GM11168 (cell line): Measurements from ENCODE around the gene CDH6.

Experiments used
- in situ Hi-C: fragments of 300-500 bp; cut with MboI; formaldehyde crosslinking; loops from one replicate; pipeline ENCODE4 v1.12.0; 2022; ENCODE audit warnings: low sequenced_read_pairs; ENCODE audit not compliant: unreplicated experiment

Gene CDH6

DNA sequence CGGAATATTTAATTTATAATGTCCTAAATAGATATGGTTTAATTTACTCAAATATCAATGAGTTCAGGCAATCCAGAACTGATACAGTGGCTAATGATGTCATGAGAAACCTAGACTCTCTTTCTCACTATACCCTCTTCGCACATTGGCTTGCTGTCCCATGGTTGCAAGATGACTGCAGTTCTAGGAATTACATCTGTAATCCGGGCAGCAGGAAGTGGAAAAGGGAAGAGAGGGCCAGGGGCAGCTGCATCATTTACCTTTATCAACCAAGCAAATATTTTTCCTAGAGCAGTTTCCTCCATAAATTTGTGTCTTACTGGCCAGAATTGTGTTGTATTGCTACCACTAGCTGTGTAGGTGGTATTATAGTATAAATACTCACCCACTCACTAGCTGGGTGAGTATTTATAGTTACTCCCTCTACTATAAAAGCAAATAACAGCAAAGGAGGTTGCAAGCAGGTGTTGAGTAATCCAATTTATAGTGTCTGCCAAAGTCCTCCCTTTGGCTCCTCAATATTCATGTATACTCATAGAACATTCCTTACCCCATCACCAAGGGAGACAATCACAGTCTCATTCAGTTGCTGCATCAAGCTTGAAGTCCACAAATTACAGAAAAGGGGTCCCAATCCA lies 169.6 kb downstream of the CDH6 start:
- in situ Hi-C loops: no loop called here

DNA sequence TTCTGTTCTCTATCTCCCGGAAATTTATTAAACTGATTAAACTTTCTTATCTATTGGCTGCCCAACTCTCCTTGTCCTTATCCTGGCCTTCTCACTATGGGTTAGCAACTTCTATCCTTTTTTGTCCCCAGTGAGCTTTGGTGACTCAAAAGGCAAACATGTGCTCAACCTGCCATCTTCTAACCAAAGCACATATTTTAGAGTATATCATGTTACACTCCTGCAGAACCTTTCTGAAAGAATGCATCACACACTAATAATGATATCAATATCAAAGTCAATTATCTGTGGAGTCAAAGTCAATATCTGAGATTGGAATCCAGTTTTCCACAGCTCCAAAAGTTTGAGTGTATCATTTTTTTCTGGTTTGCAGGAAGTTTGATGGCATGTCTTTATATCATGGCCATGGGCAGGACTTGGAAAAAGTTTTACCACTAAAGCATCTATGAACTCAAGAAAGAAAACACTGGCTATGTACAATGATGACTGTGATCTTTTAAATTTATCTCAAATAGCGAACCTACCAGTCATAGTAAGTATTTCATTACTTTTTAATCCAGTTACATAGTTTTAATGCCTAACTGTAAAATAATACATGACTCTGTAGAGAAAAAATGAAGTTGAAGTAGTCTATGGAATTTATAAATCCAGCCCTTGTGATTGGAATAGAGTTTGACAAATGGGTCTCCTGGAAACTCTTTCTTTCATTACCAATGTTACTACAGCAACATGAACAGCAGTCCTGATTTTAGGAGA lies 171.6 kb downstream of the CDH6 start:
- in situ Hi-C loops: no loop called here

DNA sequence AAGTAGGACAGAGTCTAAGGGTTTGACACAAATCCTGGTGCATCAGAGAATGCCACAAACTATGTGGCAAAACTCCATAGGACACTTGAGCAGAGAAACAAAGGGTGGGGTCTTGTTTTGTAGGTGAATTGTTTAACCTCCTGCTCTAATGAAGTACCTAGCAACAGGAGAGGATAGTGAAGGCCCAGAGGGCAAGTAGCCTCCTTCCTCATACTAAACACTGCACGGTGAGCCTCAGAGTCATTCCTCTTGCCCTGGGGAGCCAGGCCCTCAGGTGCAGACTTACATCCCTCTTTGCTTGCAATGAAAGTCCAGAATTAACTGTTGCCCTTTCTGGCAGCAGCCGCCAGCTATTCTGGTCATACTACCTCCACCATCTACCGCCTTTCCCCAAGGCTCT lies 172.3 kb downstream of the CDH6 start:
- in situ Hi-C loops: no loop called here

DNA sequence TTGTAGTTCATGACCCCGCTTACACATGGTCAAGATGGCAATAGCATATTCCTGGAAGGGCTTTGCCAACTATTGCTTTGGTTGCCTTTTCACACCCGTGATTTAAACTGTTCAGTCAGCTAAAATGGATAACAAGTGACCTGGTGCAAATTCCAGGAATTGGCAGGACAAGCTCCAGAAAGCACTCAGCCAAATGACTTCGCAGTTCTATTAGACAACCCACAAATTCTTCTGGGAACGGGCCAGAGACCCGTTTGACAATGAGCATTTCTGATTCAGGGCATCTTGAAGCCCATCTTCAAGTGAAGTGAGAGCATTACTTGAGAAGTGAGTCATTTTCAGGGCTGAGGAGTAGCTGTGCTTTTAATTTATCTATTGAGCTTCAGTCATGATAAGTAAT lies 173.5 kb downstream of the CDH6 start:
- in situ Hi-C loops: no loop called here

DNA sequence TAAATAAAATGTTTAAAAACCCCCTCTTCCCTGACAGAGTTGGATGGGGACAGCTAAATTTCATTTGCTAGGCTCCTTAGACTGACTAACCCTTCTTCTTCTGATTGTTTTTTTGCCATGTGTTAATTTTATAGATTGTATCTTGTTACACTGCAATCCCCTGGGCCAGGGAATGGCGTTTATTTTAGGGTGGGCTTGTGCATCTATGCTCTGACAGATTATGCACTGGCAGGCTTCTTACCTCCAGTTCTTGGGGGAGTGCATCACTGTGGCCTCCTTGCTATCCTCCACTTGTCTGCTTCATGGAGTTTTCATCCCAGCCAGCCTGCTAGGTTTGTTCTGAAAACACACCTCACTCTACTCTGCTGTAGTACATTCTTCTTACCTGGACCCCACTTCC lies 178.6 kb downstream of the CDH6 start:
- in situ Hi-C loops: no loop called here

DNA sequence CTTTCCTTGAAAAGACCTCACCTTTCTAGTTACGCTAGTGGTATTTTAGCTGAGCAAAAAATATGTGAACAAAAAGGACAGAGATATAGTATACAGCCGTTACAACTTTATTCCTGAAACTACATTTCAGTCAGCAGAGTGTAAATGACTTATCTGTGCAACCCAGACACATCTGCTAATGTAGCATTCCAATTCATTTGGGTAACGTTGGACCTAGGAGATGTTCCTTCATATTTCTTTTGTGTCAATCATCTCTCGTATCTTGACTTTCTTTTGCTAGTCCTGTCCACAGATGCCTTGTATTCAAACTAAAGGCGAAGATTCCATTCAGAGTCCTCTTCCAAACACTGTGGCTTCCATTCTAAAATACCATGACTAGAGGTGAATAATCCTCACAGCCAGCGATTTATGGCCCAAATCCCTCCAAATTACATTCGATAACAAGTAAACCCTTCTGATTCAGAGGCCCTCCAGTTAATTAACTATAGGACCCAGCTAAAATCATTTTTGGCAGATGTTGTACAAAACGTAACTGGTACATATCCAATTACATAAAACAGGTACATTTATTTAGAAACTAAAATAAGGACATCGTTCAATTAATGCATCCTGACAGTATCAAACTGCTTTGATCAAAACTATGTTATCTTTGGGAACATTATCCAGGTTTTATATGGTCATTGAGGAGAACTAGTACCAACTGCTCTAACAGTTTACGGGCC lies 182.7 kb downstream of the CDH6 start:
- in situ Hi-C loops: no loop called here

DNA sequence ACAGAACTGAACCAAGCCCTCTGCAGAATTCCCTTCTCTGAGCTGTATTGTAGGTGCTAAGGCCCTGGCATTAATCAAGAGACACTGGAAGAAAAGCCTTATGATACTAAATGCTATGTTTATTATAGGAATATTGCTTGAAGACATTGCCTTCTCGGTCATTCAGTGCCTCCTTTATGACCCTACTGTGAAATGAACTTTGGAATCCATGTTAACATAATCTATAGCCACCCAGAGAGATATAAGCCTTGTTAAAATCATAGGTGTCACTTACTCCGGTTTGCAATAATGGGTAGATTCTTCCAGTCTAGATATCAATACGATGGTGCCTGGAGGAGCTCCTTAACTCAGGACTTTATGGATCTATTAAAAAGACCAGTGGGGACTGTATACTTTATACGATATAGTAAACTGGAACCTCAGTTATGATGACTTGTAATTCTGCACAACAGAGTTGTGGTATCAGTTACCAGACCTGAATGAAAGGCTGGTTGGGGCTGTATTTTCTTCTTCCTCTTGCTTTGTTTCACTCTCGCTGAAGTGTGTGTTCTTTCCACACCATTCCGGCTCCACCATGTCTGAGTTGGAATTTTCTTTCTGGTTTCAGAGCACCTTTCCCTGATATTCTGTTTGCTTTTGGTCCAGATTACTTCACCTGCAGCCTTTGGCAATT lies 183.9 kb downstream of the CDH6 start:
- in situ Hi-C loops: no loop called here

DNA sequence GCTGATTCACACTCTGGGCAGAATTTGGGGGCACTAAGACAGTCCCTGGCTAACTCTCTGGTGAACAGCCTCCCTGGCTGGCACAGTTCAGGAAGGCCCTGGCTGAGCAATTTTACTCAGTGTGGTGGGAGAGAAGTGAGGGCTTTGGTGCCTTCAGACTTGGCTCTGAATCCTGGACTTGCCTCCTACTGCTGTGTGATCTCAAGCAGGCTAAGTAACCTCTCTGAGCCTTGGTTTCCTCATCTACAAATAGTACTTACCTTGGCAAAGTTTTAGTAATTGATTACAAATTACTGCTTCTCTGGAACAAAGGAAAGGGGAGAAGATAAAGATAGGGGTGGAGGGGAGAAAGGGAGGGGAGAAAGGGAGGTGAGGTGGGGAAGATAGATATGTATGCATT lies 184.7 kb downstream of the CDH6 start:
- in situ Hi-C loops: no loop called here
